ENCODE results near the gene SGMS2.

- TF ChIP-seq EGR1 (IDR thresholded peaks at IDR 0.05; ENCODE audit: low read depth in 2 of 2), result no peak
- TF ChIP-seq CTCF (IDR thresholded peaks at IDR 0.05; ENCODE audit: low read depth, low read length, missing input control), result no peak
- TF ChIP-seq GABPA (IDR thresholded peaks at IDR 0.05 in 1 of 2, conservative IDR thresholded peaks at IDR 0.05 in 1 of 2), result no peak
These were observed 98.0 kb downstream of the SGMS2 start for GRCh38 chr4:107922486-107923473.
